T-helper 2 cell (primary cell): ENCODE data around the gene ATXN1.
"Not testable (repeated sequence)": the region's sequence is repeated elsewhere in the genome, so short reads cannot be mapped to it uniquely, and the experiment has no call there.

Experiments
- DNase-seq, 5 experiments: peaks; one replicate each; pipeline versions ENCODE4 v3.0.0 to v3.0.0-alpha.2; 2012 to 2022

Gene ATXN1

DNA sequence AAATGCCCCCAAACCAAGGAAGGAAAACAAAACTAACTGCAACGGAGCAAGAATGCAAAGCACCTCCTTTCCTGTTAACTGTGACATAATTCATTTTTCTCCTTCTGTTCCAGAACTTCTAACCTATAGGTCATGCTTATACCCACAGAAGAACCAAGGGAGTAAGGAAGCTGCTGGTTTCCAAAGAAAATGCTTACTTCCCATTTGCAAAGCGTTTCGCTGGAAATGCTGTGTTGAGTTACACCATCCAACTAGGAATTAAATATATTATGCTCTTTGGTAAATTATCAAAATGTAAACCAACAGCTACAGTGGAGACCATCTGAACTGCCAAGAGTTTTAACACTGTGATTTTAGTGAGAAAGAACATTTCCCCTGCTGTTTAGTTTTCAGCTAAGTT is 42.9 kb downstream of the ATXN1 start:
- no peak for DNase-seq

DNA sequence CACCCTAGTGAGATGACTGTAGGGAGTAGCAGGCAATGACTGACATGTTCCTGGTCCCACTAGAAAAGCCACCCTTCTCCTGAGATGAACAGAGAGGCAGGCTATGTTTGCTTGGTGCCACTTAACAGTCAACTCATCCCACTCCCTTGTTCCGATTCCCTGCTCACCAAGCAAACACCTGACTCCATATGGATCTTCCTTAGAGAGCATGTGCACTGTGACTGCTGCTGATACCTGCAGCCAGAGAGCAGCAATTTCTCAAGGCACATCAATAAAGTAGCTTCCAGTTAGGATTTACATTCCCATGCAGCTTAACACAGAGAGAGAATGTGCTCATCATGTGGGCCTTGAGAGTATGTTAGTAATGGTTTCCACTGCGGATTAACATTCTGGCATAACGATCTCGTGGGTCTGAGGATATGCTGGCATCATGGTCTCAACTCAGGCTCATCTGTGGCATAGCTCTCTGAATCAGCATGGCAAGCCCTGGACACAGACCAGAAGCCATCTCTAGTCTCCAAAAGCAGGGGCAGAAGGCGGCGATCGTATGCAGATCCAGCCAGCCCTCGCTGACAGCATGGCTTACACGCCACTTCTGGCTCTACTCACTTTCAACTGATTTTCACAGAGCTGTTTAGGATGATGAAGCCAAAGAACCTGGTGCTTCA is 43.9 kb downstream of the ATXN1 start:
- DNase-seq = no peak

DNA sequence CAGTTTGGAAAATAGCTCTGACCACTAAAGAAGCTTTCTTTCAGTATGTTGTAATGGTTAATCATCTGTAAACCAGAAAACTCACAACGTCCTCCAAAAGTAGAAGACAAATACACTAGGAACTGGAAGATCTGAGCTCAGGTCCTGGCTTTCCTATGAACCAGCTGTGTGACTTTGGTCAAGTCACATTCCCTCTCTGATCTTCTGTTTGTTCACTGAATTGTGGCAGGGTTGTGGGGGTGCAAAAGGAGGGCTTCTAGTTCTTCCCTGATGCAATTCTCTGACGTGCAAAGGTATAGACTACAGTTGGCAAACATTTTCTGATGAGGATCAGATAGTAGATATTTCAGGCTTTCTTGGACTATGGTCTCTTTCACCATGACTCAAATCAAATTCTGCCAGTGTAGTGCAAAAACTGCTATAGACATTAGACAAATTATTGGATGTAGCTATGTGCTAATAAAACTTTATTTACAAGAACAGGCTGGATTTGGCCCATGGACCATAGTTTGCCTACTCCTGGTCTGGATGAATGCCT is 44.9 kb downstream of the ATXN1 start:
- DNase-seq = no peak

DNA sequence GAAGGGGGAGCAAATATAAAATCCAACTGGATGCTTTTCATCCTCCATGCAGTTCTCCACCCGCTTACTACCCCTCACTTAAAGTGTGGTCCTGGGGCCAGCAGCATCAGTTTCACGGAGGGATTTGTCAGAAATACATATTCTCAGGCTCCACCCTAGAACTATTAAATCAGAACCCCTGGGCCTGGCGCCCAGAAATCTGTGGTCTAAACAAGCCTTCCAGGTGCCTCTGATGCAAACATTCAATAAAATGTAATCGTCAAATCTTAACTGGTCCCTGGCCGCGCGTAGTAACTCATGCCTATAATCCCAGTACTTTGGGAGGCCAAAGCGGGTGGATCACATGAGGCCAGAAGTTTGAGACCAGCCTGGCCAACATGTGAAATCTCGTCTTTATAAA is 47.7 kb downstream of the ATXN1 start:
- no peak for DNase-seq

DNA sequence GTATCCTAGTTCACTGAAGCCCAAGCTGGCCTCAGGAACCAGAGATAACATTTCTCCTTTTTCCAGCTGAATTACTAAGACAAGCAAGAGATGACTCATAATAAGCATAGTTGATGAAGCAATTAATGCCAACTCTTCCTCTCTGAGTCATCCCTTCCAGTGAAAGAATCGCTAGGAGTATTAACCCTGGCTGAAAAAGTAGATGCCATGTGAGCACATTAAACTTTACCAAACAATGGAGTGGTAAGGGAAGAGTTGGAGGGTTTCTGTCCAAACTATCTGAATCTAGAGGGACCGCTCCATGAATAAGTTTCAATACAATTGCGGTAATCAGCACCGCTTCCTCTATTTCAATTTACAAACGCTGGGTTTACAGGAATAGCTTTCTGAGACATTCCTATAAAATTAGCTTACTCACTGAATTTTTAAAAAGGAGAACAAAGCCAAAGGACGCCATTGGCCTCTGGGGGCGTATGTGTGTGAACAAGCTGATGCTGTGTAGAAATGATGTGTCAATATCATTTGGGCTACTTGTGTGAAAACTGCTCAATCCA is 48.3 kb downstream of the ATXN1 start:
- peak in 1 of 5 experiments; percentile 75 for DNase-seq

DNA sequence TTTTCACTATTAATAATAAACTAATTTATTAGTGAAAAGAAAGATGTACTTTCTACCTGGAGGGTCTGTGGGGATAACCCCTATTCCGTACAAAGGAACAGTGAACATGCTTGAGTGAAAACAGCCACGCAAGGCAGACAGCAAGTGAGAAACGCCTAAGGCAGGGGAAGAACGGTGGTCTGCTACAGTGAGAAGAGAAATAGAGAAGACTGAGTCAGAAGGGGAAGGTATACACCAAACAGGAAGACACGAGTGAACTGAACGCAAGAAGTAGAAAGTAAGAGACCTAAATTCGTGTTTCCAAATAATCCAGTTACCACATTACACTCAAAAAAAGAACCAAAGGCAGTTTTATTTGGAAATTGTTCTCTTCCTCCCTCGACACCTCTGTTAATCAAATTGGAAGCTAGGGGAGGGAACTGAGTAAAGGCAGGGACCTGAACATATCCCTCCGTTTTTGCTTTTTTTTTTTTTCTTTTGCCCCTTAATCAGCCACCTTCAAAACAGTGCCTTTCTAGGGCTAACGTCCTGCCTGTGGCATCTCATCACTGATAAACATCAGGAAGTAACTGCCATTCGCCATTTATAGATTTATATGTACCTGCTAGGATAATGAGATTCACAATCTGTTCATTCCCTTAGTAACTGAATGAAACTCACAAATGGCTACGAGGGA is 48.9 kb downstream of the ATXN1 start:
- DNase-seq = peak in 1 of 5 experiments; percentile 89

DNA sequence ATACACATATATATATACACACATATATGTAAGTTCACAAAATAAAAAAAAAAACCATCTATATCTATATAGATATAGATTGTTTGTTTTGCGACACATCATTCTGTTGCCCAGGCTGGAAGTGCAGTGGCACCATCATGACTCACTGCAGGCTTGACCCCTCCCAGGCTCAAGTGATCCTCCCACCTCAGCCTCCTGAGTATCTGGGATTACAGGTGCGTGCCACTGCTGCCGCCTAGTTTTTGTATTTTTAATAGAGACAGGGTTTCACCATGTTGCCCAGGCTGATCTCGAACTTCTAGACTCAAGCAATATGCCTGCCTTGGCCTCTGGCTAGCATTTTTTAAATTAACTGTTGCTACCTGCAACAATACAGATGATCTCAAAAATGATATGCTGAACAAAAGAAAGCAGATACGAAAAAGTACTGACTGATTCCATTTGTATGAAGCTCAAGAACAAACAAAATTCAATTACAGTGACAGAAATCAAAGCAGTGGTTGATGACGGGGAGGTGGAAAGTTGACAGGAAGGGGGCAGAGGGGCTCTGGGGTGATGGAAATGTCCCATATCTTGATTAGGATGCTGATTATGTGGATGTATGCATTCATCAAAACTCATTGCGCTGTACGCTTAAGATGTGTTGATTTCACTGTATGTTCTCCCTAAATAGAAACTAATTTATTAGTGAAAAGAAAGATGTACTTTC is 49.6 kb downstream of the ATXN1 start:
- DNase-seq = peak in 4 of 5 experiments; percentile 39 to 89 (median 48)

DNA sequence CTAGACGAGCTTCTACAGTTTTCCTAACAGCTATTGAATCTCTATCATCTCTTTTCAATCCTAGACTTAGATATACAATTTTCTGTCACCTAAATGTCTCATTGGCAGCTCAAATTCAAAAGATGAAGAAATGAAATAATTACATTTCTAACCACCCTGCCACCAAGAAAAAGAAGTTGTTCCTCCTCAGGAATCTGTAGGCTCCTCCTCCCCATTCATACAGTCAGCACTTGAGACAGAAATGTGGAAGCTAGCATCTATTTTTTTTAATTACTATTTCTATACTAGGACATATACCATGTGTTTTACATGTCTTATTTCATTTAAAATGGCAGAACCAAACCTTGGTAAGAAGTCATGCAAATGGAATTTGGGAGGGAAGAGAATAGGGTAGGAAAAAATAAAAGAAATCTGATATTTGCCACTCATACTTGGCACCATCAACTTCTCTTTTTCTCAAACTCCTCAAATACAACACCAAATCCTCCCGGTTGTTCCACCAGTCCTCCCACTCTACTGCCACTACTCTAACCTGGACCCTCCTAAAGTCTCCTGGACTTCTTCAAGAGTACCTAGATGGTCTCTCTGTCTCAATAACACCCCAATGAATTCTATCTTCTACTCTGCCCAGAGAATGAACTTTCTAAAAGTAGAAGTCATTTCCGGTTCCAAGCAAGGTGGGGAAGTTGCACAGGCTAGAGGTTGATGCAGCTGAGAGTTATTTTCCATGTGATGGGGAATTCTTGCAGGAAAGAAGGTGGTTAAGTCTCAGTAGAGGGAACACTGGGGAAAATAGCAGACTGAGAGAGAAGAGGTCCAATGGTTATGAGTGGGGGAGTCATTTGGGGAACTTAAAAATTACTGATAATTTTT is 54.1 kb downstream of the ATXN1 start:
- no peak for DNase-seq

DNA sequence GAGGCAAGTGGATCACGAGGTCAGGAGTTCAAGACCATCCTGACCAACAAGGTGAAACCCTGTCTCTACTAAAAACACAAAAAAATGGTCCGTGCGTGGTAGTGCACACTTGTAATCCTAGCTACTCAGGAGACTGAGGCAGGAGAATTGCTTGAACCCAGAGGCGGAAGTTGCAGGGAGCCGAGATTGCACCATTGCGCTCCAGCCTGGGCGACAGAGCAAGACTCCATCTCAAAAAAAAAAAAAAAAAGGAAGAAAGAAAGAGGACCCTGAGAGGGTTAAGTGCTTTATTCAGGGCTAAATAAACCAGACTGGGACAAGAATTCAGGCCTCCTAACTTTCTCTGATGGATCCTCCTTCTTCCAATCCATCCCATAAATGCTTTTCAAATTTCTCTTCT is 54.8 kb downstream of the ATXN1 start:
- not testable (repeated sequence) for DNase-seq

DNA sequence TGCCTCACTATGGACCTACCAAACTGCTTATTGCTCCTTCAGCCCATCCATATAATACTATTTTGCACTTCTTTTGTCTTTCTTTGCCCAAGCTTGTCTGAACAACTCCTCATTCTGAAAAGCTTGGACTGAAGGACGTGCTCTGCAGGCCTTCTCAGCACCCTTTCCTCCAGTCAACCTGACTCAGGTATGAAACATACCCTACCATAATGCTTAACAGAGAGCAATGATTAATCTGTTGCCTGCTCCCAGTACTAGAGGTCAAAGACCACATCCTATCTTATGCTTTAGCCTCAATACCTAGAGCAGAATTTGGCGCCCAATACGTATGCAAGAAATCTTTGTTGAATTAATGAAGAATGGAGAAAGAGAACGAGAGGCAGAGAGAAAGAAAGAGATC is 55.2 kb downstream of the ATXN1 start:
- DNase-seq = peak in 1 of 5 experiments; percentile 44

DNA sequence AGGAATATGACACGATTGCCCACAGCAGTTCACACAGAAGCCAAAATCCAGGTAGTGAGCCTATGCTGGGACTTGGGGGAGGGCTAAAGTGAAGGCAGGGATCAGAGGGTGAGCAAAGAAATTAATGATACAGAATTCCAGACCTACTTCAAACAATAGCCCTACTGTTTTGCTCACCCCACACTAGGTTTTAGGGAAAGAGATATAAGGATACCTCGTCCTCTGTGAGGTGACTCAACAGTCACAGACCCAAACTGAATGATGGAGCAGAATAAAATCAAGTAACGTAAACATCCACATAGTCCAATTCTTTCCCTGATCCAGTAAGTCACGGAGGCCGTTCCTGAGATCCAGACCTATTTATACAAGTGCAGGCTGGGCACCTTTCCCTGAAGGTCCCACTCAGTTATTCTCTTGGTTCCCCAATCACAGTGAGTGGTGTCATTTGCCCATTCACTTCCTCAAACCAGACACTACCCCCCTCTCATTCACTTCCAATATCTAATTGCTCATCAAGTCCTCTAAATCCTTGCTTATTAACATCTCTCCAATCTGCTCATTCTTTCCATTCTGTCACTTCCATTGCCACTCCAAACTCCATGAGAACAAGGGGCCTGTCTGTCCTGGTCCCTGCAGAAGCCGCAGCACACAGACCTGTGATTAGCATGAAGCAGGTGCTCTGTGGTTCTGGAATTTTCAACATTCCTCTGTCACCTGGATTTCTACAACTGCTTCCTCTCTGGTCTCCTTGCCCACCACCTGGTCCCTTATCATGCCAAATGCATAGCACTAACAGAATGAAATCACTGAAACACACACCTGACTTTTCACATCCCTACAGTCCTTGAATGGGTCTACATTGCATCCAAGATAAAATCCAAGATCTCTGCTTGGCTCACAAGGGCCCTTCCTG is 55.9 kb downstream of the ATXN1 start:
- DNase-seq = no peak

DNA sequence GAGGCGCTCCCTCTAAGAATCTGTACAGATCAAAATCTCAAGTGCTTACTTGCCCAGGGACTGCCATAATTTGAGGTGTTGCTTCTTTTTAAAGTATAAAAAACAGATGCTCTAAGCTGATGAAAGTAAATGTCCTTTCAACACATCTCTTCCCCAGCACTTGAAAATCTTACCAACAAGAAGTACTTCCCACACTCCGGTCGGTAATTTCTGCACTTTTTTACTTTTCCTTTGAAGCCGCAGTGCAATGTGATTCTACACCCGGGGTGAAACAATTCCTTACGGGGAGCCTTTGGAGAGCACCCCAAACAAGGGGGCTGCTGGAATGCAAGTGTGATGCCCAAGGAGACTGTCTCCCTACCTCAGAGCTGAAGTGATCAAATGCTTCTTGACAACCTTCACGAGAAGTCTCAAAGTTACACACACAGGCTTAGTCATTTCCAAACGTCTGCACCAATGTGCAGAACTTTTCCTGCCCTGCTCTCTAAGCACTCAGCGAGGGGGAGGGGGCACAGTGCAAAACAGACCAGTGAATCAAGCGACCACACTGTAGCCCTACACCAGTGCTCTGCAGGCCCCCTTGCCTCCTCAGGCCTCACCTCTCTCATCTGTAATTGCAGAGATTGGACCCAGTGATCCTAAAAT is 56.7 kb downstream of the ATXN1 start:
- peak in 2 of 5 experiments; percentile 64 to 92 for DNase-seq

DNA sequence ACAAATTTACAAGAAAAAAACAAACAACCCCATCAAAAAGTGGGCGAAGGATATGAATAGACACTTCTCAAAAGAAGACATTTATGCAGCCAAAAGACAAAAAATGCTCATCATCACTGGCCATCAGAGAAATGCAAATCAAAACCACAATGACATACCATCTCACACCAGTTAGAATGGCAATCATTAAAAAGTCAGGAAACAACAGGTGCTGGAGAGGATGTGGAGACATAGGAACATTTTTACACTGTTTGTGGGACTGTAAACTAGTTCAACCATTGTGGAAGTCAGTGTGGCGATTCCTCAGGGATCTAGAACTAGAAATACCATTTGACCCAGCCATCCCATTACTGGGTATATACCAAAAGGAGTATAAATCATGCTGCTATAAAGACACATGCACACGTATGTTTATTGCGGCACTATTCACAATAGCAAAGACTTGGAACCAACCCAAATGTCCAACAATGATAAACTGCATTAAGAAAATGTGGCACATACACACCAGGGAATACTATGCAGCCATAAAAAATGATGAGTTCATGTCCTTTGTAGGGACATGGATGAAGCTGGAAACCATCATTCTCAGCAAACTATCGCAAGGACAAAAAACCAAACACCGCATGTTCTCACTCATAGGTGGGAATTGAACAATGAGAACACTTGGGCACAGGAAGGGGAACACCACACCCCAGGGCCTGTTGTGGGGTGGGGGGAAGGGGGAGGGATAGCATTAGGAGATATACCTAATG is 58.5 kb downstream of the ATXN1 start:
- DNase-seq = not testable (repeated sequence)

DNA sequence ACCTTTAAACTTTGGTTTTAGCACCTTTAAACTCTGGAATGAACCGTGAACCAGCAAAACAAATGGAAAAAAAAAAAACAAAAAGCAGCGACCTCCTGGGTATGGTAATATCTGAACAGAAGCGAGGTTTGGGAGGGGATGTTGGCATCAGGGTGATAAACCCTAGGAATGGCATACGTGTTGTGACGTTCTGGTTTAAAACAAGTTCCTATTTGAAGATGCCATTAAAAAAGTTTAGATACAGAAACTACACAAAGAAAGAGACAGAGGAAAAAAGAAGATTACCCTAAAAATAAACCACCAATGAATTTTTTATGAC is 60.4 kb downstream of the ATXN1 start:
- no peak for DNase-seq

DNA sequence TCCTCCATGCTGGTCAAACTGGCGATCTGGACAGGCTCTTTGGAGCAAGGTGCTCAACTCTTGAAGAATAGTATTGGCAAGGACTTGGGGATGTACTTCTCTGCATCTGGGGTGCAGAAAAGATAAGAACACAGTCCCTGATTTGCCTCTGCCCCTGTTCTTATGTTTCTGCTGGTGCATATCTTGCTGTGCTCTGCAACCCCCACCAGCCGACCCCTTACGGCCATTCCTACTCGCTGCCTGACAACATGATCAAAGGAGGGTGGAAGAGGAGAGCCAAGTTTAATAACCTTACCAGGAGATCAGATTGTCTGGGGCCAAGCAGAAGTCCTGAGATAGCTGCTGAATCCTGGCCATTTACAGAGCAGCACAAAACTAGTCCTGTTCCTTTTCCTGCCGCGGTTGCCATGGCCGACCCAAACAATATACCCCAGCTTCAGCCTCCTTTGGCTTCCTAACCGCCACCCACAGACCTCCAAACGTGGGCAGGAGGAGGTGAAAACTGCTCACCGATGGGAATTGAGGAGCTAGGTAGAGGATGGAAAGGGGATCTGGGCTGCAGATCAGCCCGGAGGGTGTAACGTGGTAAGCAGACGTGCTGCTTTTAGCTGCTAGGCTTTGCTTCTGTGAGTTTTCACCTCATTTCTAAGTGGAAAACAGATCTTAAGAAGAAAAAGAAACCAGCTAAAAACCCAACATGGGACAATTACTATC is 60.9 kb downstream of the ATXN1 start:
- DNase-seq = peak in 4 of 5 experiments; percentile 25 to 65 (median 44)

DNA sequence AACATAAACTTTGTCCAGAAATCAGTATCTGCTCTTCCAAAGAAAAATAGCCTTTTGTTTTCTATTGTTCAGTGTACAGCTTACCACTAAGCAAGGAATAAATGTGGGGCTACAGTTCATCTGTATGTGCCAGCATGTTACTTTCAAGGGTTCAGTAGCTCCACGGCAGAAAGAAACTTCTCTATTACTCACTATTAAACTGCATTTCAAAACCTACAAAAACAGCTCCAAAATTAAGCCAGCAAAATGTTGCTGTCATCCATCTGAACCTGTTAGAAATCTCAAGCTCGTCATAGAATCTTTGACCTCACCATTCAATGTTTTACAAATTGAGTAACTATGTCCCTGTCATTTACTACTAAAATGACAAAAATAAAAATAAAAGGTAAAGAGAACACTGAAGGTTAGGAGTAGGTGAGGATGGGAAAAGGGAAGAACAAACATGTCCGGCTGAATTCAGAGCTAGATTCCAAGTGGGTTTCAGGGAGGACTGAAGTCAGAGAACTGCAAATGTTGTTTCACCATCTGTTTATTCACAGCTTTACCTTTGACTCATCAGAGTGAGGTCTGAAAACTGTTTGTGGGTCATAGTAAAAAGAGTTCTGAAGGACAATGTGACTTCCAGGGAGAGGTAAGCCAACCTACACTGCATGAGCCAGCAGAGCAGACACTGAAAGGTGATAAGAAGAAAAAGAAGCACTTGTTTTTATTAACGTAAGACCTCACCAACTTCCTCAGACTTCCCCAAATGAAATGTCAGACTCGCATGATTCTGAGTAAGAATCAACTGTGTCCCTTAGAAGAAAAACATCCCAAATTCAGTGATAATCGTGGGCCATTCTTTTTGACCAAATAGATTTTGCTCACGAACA is 62.0 kb downstream of the ATXN1 start:
- peak in 2 of 5 experiments; percentile 39 to 79 for DNase-seq

DNA sequence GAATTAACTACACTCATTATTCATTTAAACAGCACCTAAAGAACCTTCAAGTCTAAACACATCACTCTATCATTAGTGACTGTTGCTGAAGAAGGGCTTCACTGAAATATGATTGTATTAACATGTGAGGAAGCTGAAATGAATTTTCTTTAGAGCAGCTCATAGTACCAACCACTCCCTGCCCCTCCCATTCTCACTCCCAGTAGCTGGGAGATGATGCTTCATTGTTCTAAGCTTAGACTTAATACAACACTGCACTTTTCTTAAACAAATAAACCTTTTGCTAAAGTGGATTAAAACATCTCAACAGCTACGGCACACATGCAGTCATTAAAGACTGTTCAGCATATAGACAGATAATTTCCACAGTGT is 63.1 kb downstream of the ATXN1 start:
- DNase-seq = no peak

DNA sequence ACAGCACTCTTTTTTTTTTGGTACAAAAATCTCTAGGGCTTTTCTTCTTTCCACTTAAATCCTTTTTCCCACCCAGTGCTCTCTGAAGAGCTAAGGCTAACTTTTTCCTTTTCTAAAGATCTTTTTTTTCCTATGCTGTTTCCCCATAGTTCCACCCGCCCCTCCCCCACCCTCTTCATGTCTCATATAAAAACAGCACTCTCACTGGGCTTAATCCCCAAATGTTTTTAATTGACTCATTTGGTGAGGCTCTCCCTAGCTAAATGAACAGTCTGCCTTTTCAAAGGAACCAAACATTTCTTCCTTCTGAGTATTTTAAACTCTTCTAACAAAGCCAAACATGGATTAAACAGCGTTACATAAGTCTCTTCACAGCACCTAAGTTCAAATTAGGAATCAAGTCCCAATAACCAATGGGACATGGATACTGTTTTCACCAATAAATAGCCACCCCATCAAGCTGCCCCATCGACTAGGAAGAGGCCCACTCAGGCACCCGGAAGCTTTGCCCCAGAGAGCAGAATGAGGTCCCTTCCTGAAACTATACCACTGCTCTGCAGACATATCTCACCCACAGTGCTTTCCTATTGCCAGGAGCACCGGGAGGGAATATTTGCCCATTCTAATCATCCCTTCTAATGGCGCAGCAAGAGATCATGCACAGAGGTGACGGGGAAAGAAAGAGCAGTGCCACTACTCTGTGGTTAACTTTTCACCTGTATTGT is 63.7 kb downstream of the ATXN1 start:
- no peak for DNase-seq
